Urinary bladder (tissue), 2 donors: ENCODE measurements around the gene NID2. TPM values are rescaled to one million over a fixed set of nuclear protein-coding genes. Genes with fewer than 3 reads are reported as not detected.

ENCODE experiments used
- polyA plus RNA-seq: library from polyadenylated mRNA; stranded (reverse); fragments of 200-250 nt; gene quantifications from one replicate; pipeline ENCODE4 v1.2.3, GENCODE V29; 2013
- total RNA-seq: library from RNA; depleted of rRNA; stranded (reverse); fragments of >200 nt; gene quantifications from one replicate; pipeline ENCODE4 v1.2.3, GENCODE V29; 2014
- donor health status: healthy.

Gene NID2
- total and polyA plus RNA-seq, 2 donors = 12.5 to 102 TPM

Other genes starting within 250 kb of the NID2 start
- gene GNG2, start 208.4 kb downstream of the NID2 start, total RNA-seq = 44.1 TPM
- gene GNG2, start 208.4 kb downstream of the NID2 start, polyA plus RNA-seq = 9.6 TPM
- 166 TPM for gene RTRAF, start 79.5 kb downstream of the NID2 start, total RNA-seq
- gene RTRAF, start 79.5 kb downstream of the NID2 start, polyA plus RNA-seq = 114 TPM
- 0.58 TPM for gene PTGDR, start 198.6 kb upstream of the NID2 start, total RNA-seq
- 0.44 TPM for gene PTGDR, start 198.6 kb upstream of the NID2 start, polyA plus RNA-seq
- 4.8 TPM for gene PTGER2, start 245.3 kb upstream of the NID2 start, total RNA-seq
- gene PTGER2, start 245.3 kb upstream of the NID2 start, polyA plus RNA-seq = 6.1 TPM